GM18858 (cell line): Measurements from ENCODE around the gene RPS6KL1.

Experiments
- ATAC-seq: cut with Tn5 transposase; IDR thresholded peaks from one replicate; pipeline ENCODE4 v1.9.1; 2021; ENCODE audit not compliant: unreplicated experiment

The RPS6KL1 gene, protein sequence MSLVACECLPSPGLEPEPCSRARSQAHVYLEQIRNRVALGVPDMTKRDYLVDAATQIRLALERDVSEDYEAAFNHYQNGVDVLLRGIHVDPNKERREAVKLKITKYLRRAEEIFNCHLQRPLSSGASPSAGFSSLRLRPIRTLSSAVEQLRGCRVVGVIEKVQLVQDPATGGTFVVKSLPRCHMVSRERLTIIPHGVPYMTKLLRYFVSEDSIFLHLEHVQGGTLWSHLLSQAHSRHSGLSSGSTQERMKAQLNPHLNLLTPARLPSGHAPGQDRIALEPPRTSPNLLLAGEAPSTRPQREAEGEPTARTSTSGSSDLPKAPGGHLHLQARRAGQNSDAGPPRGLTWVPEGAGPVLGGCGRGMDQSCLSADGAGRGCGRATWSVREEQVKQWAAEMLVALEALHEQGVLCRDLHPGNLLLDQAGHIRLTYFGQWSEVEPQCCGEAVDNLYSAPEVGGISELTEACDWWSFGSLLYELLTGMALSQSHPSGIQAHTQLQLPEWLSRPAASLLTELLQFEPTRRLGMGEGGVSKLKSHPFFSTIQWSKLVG

GRCh38 chr14:74922752-74923401 lies at the start of gene RPS6KL1:
TSS of gene RPS6KL1 (minus strand) at chr14:74923260. CDS start at chr14:74921541, 1,719 bp downstream.
- peak; percentile 80 for ATAC-seq

GRCh38 chr14:74968811-74969210 lies 45.8 kb upstream of the RPS6KL1 start:
- ATAC-seq = no peak

GRCh38 chr14:74965486-74966153 lies 42.6 kb upstream of the RPS6KL1 start:
- no peak for ATAC-seq

DNA sequence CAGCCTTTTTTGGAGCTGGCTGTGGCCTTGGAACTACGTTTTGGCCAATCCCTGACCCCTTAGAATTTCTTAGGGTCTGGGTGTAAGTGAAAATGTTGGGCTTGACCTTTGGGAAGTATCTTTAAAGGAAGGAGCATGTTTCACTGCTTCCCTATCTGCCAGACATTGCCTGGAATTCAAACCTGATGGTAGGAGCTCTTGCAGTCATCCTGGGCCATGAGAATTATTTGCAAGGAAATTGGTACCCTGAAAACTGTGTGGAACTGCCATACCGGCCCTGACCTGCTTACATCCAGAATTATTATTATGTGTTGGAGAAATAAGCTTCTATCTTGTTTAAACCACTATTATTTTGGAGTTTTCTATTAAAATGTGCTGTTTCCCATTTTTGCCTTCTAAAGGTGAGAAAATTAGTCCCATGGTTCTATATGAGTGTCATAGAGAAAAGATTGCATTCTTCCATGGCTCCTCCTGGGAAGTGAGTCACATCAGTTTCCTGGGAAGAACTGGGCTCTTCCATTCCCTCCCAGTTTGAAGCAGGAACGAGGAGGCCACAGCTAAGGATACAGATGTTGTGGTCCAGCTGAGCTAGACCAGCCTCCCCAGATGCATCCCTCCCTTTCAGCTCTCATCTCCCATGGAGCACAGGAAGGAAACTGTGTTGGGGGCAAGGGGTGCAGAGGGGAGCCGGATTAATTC lies 41.9 kb upstream of the RPS6KL1 start:
- ATAC-seq = no peak

DNA sequence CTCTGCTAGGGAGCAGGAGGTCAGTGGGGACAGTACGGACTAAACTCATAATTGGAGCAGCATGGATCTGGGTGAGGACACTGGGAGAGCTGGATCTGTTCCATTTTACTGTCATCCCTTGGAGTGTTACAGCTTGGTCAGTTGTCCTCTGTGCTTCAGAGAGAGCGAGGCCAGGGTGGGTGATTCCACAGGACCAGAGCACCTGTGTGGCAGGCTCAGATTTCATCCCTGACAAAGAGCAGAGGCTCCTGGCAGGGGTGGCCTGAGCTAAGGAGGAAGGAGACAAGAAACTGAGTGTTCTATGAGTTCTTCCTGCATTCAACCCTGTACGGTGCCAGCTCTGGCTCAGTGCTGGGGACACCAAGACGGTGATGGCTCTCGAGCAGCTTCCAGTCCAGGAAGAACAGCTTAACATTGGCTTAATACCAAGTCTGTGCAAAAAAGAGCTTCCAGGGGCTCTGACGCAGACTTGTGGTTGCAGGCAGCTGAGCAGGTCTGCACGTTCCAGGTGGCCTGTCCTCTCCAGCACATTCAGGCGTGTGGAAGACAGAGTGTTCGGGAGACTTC lies 40.7 kb upstream of the RPS6KL1 start:
- ATAC-seq = no peak

GRCh38 chr14:74963178-74963704 lies 40.2 kb upstream of the RPS6KL1 start:
- ATAC-seq = no peak

DNA sequence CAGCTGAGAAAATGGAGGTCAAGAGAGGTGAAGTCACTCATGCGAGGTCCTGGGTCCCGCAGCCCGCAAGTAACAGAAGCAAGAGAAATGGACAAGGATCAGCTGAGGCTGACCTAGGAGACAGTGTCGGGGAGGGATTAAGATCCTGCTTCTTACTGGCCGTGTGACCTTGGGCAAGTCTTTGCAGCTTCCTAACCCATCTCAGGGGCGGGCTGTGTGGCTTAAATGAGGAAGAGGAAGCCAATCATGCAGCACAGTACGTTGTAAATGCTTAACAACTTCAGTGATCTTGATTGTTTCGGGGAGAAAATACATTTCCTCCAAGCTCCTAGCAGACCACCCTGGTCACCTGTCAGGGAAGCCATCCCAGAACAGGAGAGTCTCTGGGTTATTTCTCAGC lies 39.4 kb upstream of the RPS6KL1 start:
- ATAC-seq = no peak

- ATAC-seq = no peak
Measured at GRCh38 chr14:74962046-74962445, 39.0 kb upstream of the RPS6KL1 start.

DNA sequence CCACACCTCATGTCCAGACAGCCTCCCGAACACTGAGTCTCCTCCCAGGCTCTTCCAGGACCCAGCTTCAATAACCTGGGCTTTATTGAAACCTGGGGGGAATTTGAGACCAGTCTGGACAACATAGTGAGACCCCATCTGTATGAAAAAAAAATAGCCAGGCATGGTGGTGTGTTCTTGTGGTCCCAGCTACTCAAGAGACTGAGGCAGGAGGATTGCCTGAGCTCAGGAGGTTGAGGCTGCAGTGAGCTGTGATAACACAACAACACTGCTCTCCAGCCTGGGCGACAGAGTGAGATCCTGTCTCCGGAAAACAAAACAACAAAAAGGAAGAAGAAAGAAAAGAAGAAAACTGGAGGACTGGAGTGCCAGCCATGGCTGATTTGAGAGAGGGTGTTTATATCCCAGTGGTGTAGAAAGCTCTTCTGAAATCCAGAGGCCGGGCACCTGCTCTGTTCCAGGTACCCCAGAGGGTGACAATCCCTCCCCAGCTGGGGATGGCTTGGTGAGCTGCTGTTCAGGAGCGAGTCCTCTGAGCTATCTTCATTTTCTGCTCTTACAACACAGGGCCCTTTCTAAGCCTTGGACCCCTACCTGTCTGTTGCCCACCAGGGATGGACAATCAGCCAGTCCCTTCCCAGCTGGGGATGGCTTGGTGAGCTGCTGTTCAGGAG lies 38.3 kb upstream of the RPS6KL1 start:
- no peak for ATAC-seq

- no peak for ATAC-seq
Measured at GRCh38 chr14:74960736-74961135, 37.7 kb upstream of the RPS6KL1 start.

DNA sequence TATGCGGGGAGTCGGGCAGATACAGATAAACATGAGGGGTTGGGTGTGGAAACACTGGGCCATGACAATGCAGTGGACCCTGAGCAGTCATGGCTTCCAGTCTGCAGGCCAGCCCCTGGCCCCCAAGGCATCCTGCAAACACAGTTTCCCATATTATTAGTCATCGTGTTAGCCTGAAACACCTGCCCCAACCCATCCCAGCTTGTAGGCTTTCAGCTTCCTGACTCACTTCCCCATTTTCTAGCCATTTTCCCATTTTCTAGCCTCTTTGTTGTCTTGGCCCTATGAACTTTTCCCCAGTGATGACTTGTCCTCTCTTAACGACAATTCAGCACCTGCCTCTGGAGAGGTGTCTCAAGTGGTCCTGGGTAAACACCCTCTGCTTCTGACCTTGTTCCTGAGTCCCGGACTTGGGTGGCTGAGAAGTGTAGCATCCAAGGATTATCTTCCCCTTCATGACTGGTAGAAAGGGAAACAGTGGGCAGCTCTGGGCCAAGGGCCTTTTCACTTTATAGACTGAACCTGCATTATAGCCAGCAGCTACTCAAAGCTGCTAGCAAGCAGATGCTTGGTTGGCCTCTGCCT lies 36.6 kb upstream of the RPS6KL1 start:
- no peak for ATAC-seq

- no peak for ATAC-seq
Measured at GRCh38 chr14:74956280-74957072, 33.4 kb upstream of the RPS6KL1 start.

- no peak for ATAC-seq
Measured at GRCh38 chr14:74956027-74956279, 32.9 kb upstream of the RPS6KL1 start.

DNA sequence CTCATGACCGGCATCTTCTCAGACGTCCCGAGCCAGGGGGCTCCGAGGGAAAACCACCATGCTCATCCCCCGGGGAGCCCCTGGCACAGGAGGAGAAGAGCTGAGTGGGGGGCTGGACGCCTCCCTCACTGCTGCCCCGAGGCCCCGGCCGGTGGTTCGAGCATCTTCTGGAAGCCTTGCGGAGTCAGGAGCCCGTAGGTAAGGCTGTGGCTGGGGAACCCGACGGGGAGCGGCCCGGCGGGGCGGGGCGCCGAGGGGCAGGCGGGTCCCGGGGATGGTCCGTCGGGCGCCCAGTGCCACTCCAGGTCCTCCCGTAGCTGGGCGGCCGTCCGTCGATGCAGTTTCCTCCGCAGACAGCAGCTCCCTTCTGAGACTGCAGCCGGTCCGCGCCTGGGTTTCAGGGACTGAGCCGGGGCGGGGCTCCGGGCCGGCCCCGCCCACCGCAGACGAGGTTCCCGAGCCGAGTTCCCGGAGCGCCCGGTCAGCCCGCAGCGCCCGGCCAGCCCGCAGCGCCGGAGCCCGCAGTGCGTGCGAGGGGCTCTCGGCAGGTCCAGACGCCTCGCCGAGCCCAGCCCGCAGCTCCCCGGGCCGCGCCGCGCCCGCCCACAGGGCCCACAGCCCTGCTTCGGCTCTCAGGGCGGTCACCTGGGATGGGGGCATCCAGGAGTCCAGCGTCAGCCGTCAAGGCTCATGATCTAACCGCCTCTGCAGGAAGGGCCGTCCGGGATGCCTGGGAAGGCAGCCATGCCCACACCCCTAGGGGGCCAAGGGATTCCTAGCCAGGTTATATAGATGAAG lies 32.4 kb upstream of the RPS6KL1 start, which contains the start of gene PGF:
Gene PGF, minus strand, starts transcription at position 369 of the 798 bp plus-strand sequence. Its CDS starts 355 bp downstream, at position 14.
- ATAC-seq = no peak

DNA sequence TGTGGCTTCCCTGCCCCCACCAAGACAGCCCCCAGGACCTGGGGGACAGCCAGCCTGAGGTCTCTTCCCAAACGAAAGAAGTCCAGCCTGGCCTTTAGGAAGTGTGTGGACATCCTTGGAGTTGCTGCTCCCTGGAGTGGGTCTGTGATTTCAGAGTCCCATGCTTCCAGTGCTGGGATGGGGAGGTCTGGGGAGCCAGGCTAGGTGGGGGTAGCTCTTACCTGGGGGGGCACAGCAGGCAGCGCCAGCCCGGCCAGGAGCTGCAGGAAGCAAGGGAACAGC lies 31.8 kb upstream of the RPS6KL1 start:
- ATAC-seq = no peak

- ATAC-seq = no peak
Measured at GRCh38 chr14:74954232-74954946, 31.3 kb upstream of the RPS6KL1 start.

- no peak for ATAC-seq
Measured at GRCh38 chr14:74953686-74954085, 30.6 kb upstream of the RPS6KL1 start.
